Measurements from ENCODE around the gene TWSG1.

- TF ChIP-seq POLR2AphosphoS5 (IDR thresholded peaks at IDR 0.05; ENCODE audit: low read depth, low read length) (no peak), SIN3A (IDR thresholded peaks at IDR 0.05; ENCODE audit: borderline replicate concordance, insufficient read depth, low read length) (no peak)
Observed at GRCh38 chr18:9353596-9353995, 19.0 kb downstream of the TWSG1 start.
